Measurements from ENCODE around the gene MYO10.

Gene MYO10

GRCh38 chr5:16737209-16737608 is 198.9 kb downstream of the MYO10 start:
- no peak for TF ChIP-seq CTCF (IDR thresholded peaks at IDR 0.05; ENCODE audit: low read depth, low read length)
- no peak for DNase-seq (ENCODE audit: low read depth in 2 of 2)
- no peak overlapping the region for H3K4me3 ChIP-seq (replicated peaks in 1 of 2; ENCODE audit: low read depth in 2 of 2, low read length in 2 of 2)

GRCh38 chr5:16736158-16736995 is 199.7 kb downstream of the MYO10 start:
- peak; percentile 75 to 87 for DNase-seq (ENCODE audit: low read depth in 2 of 2)
- TF ChIP-seq CTCF (IDR thresholded peaks at IDR 0.05; ENCODE audit: low read depth, low read length): no peak
- no peak overlapping the region for H3K4me3 ChIP-seq (replicated peaks in 1 of 2; ENCODE audit: low read depth in 2 of 2, low read length in 2 of 2)

GRCh38 chr5:16735101-16736060 is 200.7 kb downstream of the MYO10 start:
- DNase-seq (ENCODE audit: low read depth in 2 of 2): peak; percentile 2 to 22
- no peak for TF ChIP-seq CTCF (IDR thresholded peaks at IDR 0.05; ENCODE audit: low read depth, low read length)
- no peak overlapping the region for H3K4me3 ChIP-seq (replicated peaks in 1 of 2; ENCODE audit: low read depth in 2 of 2, low read length in 2 of 2)

GRCh38 chr5:16733331-16734006 is 202.6 kb downstream of the MYO10 start:
- no peak for TF ChIP-seq CTCF (IDR thresholded peaks at IDR 0.05; ENCODE audit: low read depth, low read length)
- no peak for DNase-seq (ENCODE audit: low read depth in 2 of 2)
- no peak overlapping the region for H3K4me3 ChIP-seq (replicated peaks in 1 of 2; ENCODE audit: low read depth in 2 of 2, low read length in 2 of 2)

GRCh38 chr5:16732356-16732755 is 203.7 kb downstream of the MYO10 start:
- H3K4me3 ChIP-seq (replicated peaks in 1 of 2; ENCODE audit: low read depth in 2 of 2, low read length in 2 of 2): no peak overlapping the region
- no peak for TF ChIP-seq CTCF (IDR thresholded peaks at IDR 0.05; ENCODE audit: low read depth, low read length)
- DNase-seq (ENCODE audit: low read depth in 2 of 2): no peak

GRCh38 chr5:16727755-16728325 is 208.2 kb downstream of the MYO10 start:
- no peak for TF ChIP-seq CTCF (IDR thresholded peaks at IDR 0.05; ENCODE audit: low read depth, low read length)
- peak in 1 of 2 donors; percentile 18 for DNase-seq (ENCODE audit: low read depth in 2 of 2)

More at GRCh38 chr5:16727755-16728325, 208.2 kb downstream of the MYO10 start:
- no peak overlapping the region for H3K4me3 ChIP-seq (replicated peaks in 1 of 2; ENCODE audit: low read depth in 2 of 2, low read length in 2 of 2)

Measured in cardiac fibroblast (primary cell).